K562 (cell line): ENCODE results near the gene MAPRE2. TPM values are rescaled to one million over a fixed set of nuclear protein-coding genes. Genes with fewer than 3 reads are reported as not detected.

Experiments used
- ATAC-seq: fragments of 200-7000 bp; cut with Tn5 transposase; 3 replicates; pipeline ENCODE4 v1.9.1; 2020; ENCODE audit warnings: moderate library complexity
- BruUV-seq: library from RNA; stranded (reverse); fragments of 400-500 nt; replicated peaks from 2 replicates; lab custom pipeline; 2021; lab: Mats Ljungman, UMichigan
- CTCF ChIA-PET: fragments of 300-600 bp; formaldehyde crosslinking; extraction: SDS; loops from one replicate; lab custom pipeline; 2021; ENCODE audit warnings: low intra/inter-chr PET ratio; lab: Yijun Ruan, JAX
- POLR2A ChIA-PET: fragments of 300-600, 350-650 bp; sonication (Branson Sonifier 250); formaldehyde crosslinking; extraction: SDS; loops from one replicate; lab custom pipeline; 2021; ENCODE audit warnings: antibody characterized with exemption, inconsistent platforms; lab: Yijun Ruan, JAX
- DNase-seq, 4 experiments: peaks; one replicate each; pipeline versions ENCODE4 v3.0.0 to v3.0.0-alpha.2; 2011 to 2018; ENCODE audit warnings: low spot score in 3 of 4, mixed read lengths in 3 of 4; ENCODE audit errors: extremely low read depth in 1 of 4
- FAIRE-seq: peaks from 2 replicates; lab custom pipeline; 2011; peaks lifted over from hg19 to GRCh38; lab: Jason Lieb, UNC
- H2AFZ ChIP-seq: 2 replicates; pipeline ENCODE4 v1.6.0; 2011; ENCODE audit warnings: low read depth, low read length, control low read depth, inconsistent platforms
- H3K27ac ChIP-seq: fragments of 200-600 bp; 3 replicates; pipeline ENCODE4 v1.8.0; 2011; ENCODE audit warnings: low read depth, mild to moderate bottlenecking, control low read depth, inconsistent platforms, low read length, moderate library complexity, mixed read lengths; ENCODE audit errors: extremely low read depth
- H3K27me3 ChIP-seq, 2 experiments: fragments of 300-600 bp in 1 of 2; 2 replicates in 1 of 2; 3 replicates in 1 of 2; pipeline versions ENCODE4 v1.6.0 to v1.8.0; 2011; ENCODE audit warnings: inconsistent platforms in 2 of 2, low read length in 2 of 2, mild to moderate bottlenecking in 1 of 2, mixed read lengths in 1 of 2, moderate library complexity in 1 of 2; ENCODE audit not compliant: control insufficient read depth in 2 of 2, insufficient read depth in 2 of 2
- H3K36me3 ChIP-seq: fragments of 300-600 bp; 3 replicates; pipeline ENCODE4 v1.8.0; 2011; ENCODE audit warnings: mild to moderate bottlenecking, low read length, inconsistent platforms; ENCODE audit not compliant: control insufficient read depth, insufficient read depth
- H3K4me1 ChIP-seq, 2 experiments: fragments of 200-600 bp in 1 of 2; replicated peaks in 1 of 2; 2 replicates in 1 of 2; 3 replicates in 1 of 2; pipeline versions ENCODE4 v1.5.1 to v1.8.0; 2011; ENCODE audit warnings: inconsistent platforms in 2 of 2, low read length in 2 of 2, mild to moderate bottlenecking in 1 of 2, mixed read lengths in 1 of 2, moderate library complexity in 1 of 2; ENCODE audit not compliant: control insufficient read depth in 2 of 2, insufficient read depth in 2 of 2
- H3K4me2 ChIP-seq: 2 replicates; pipeline ENCODE4 v1.6.1; 2011; ENCODE audit warnings: low read length, control low read depth, inconsistent platforms, mixed read lengths; ENCODE audit not compliant: insufficient read depth
- H3K4me3 ChIP-seq: fragments of 200-600 bp; sonication (generic), shearing (Covaris generic); 2 replicates; pipeline ENCODE4 v1.5.1; 2016; ENCODE audit warnings: control low read depth, inconsistent platforms
- H3K79me2 ChIP-seq: fragments of 200-600 bp; 3 replicates; pipeline ENCODE4 v1.8.0; 2011; ENCODE audit warnings: low read length, inconsistent platforms; ENCODE audit not compliant: control insufficient read depth, insufficient read depth
- H3K9ac ChIP-seq, 2 experiments: 2 replicates each; pipeline versions ENCODE4 v1.6.0 to v1.6.1; 2011; ENCODE audit warnings: low read depth in 2 of 2, low read length in 2 of 2, control low read depth in 1 of 2, inconsistent platforms in 1 of 2, mild to moderate bottlenecking in 1 of 2, mixed read lengths in 1 of 2; ENCODE audit not compliant: insufficient read depth in 1 of 2
- H3K9me1 ChIP-seq: one replicate; pipeline ENCODE4 v1.6.0; 2011; ENCODE audit warnings: inconsistent platforms, mild to moderate bottlenecking, low read length, moderate library complexity; ENCODE audit not compliant: control insufficient read depth, insufficient read depth
- H3K9me3 ChIP-seq: replicated peaks from 2 replicates; pipeline ENCODE4 v1.5.1; 2011; ENCODE audit warnings: low read depth, low read length, inconsistent platforms; ENCODE audit not compliant: control insufficient read depth, insufficient read depth
- H4K20me1 ChIP-seq: replicated peaks from 2 replicates; pipeline ENCODE4 v1.6.1; 2011; ENCODE audit warnings: low read length, inconsistent platforms, mixed read lengths; ENCODE audit not compliant: control insufficient read depth, insufficient read depth
- CBFA2T3 ChIP-seq: fragments of 450-650 bp; IDR thresholded peaks from 2 replicates; pipeline ENCODE4 v1.6.1; 2017
- DIDO1 ChIP-seq: fragments of 450-650 bp; IDR thresholded peaks from 2 replicates; pipeline ENCODE4 v1.6.1; 2016; ENCODE audit warnings: low read depth, missing biosample characterization, missing genetic modification characterization
- GATAD2A ChIP-seq: fragments of 450-650 bp; IDR thresholded peaks from 2 replicates; pipeline ENCODE4 v1.6.1; 2017
- HDAC6 ChIP-seq: IDR thresholded peaks from 2 replicates; pipeline ENCODE4 v1.6.1; 2012; ENCODE audit warnings: low read depth, mild to moderate bottlenecking, control low read depth, inconsistent platforms, low read length, moderate library complexity
- HOXB6 ChIP-seq: fragments of 250-450 bp; sonication (Bioruptor Pico); IDR thresholded peaks from 2 replicates; pipeline ENCODE4 v1.5.1; 2022; ENCODE audit warnings: mild to moderate bottlenecking, borderline replicate concordance
- IRF1 ChIP-seq: sonication (generic); formaldehyde crosslinking; IDR thresholded peaks from 2 replicates; pipeline ENCODE4 v1.8.0; 2022; ENCODE audit warnings: missing genetic modification reagents, mild to moderate bottlenecking, borderline replicate concordance
- MTA2 ChIP-seq: fragments of 450-650 bp; IDR thresholded peaks from 2 replicates; pipeline ENCODE4 v1.6.1; 2016; ENCODE audit warnings: low read depth
- PCBP1 ChIP-seq: fragments of 200-400 bp; formaldehyde crosslinking; IDR thresholded peaks from 2 replicates; pipeline ENCODE4 v1.6.1; 2018; ENCODE audit warnings: mild to moderate bottlenecking, low read depth, low read length; ENCODE audit not compliant: poor library complexity, severe bottlenecking
- POLR2A ChIP-seq: fragments of 450-650 bp; conservative IDR thresholded peaks from 2 replicates; pipeline ENCODE4 v1.6.1; 2016
- PTBP1 ChIP-seq: fragments of 200-400 bp; formaldehyde crosslinking; IDR thresholded peaks from 2 replicates; pipeline ENCODE4 v1.6.1; 2017; ENCODE audit warnings: low read depth, low read length
- RUNX1 ChIP-seq: sonication (generic); IDR thresholded peaks from 2 replicates; pipeline ENCODE4 v1.6.1; 2016; ENCODE audit warnings: antibody characterized with exemption, low read depth
- SRSF7 ChIP-seq: fragments of 200-400 bp; formaldehyde crosslinking; optimal IDR thresholded peaks from 2 replicates; pipeline ENCODE3; 2017; ENCODE audit warnings: mild to moderate bottlenecking, low read depth, low read length
- TAF1 ChIP-seq: IDR thresholded peaks from 2 replicates; pipeline ENCODE4 v1.6.1; 2011; ENCODE audit warnings: mild to moderate bottlenecking, low read length, moderate library complexity; ENCODE audit not compliant: insufficient read depth, control insufficient read depth, severe bottlenecking; ENCODE audit errors: extremely low read depth
- ZC3H8 ChIP-seq: fragments of 450-650 bp; IDR thresholded peaks from 2 replicates; pipeline ENCODE4 v1.6.1; 2017
- ZNF282 ChIP-seq: sonication (generic); formaldehyde crosslinking; IDR thresholded peaks from 2 replicates; pipeline ENCODE4 v1.8.1; 2023; ENCODE audit warnings: missing genetic modification reagents
- ZNF384 ChIP-seq: IDR thresholded peaks from 2 replicates; pipeline ENCODE4 v1.6.1; 2012; ENCODE audit warnings: low read depth, low read length, improper control_type of control experiment
- ZNF436 ChIP-seq: fragments of 250-450, 450-650 bp; sonication (Bioruptor Pico); formaldehyde crosslinking; IDR thresholded peaks from 2 replicates; pipeline ENCODE4 v1.7.0; 2020; ENCODE audit warnings: mild to moderate bottlenecking
- in situ Hi-C: fragments of 300-500 bp; cut with MboI; formaldehyde crosslinking; loops from 4 replicates; pipeline ENCODE4 v1.15.0; 2018; ENCODE audit warnings: inconsistent platforms, mixed read lengths
- intact Hi-C: fragments of 100-400 bp; cut with micrococcal nuclease; formaldehyde crosslinking; loops from 2 replicates; pipeline ENCODE4 v1.14.2; 2022
- polyA plus RNA-seq, 8 experiments: library from polyadenylated mRNA; depleted of rRNA in 4 of 8; stranded (reverse) in 5 of 8; unstranded in 3 of 8; fragments of >200 nt; fragmentation: Nextera tagmentation in 2 of 8; fragmentation: Illumina TruSeq in 1 of 8; extraction: Ambion mirVana in 2 of 8; extraction: Trizol in 1 of 8; gene quantifications; 2 replicates each; pipeline versions ENCODE4 v1.2.1 to v1.2.3, GENCODE V29; 2011 to 2014; ENCODE audit warnings: inconsistent platforms in 1 of 8, missing spikeins in 1 of 8
- total RNA-seq, 7 experiments: library from RNA; depleted of rRNA in 6 of 7; stranded (reverse); fragments of >200 nt in 6 of 7; fragmentation: Illumina TruSeq in 2 of 7; extraction: Trizol in 2 of 7; gene quantifications; 2 replicates each; pipeline versions ENCODE4 v1.2.1 to v1.2.3, GENCODE V29; 2011 to 2021; ENCODE audit warnings: low replicate concordance in 1 of 7
- TF ChIP-seq, protein P1 (sequence below): fragments of 200-800 bp; sonication (Bioruptor generic); IDR thresholded peaks from 2 replicates; pipeline ENCODE4 v1.6.1; 2016; ENCODE audit warnings: missing genetic modification characterization, missing compliant biosample characterization
- TF ChIP-seq, protein P2 (sequence below): fragments of 200-800 bp; sonication (Bioruptor generic); IDR thresholded peaks from 2 replicates; pipeline ENCODE4 v1.6.1; 2017; ENCODE audit warnings: missing genetic modification characterization, missing compliant biosample characterization

MAPRE2 gene
- total and polyA plus RNA-seq, 9 of the 15 experiments (the other 6 are each of a cell fraction or from before 2014, with no cell fraction given), result 32.3 to 70.7 (median 40.7) TPM

- Histone ChIP-seq H3K27ac (peak overlapping the region; percentile 34; the same call in 2 of the 3 replicates), H4K20me1 (no peaks in the 10 kb centered on the region), H3K4me3 (no peak overlapping the region), H3K4me2 (no peak overlapping the region), H3K36me3 (peaks cover 9% of the 10 kb centered on the region; the same call in 2 of the 3 replicates), H3K9ac (0 out of 4 replicates have a peak overlapping the region, but pooled peaks of 1 of the 2 experiments have one; percentile 1), H3K9me3 (peaks cover 6% of the 10 kb centered on the region; the same call in 1 of the 2 replicates), H3K4me1 (peaks cover 14 to 70% of the 10 kb centered on the region in 2 experiments; a peak in 4 of 5 replicates), H3K27me3 (no peaks in the 10 kb centered on the region), H2AFZ (no peak overlapping the region), H3K9me1 (no peaks in the 10 kb centered on the region), H3K79me2 (peaks cover 39% of the 10 kb centered on the region)
- in situ Hi-C loops (no loop called here), intact Hi-C loops (no loop called here)
- ChIA-PET CTCF (no interaction called here), POLR2A (interaction anchor here (0.8 to 1.5 kb wide), 4 partner anchors 11 to 82 kb away, joined by 3 to 7 read pairs (median 3); no protein-coding TSS in a partner anchor)
- BruUV-seq, result no TSS peak
- ATAC-seq (no peak), DNase-seq (no peak), FAIRE-seq (no peak)
- no peak for TF ChIP-seq PCBP1
- TF ChIP-seq IRF1, result no peak
- TF ChIP-seq HDAC6, result no peak
- TF ChIP-seq TAF1, result no peak
- no peak for TF ChIP-seq ZNF282 (CRISPR knock-in tag)
- TF ChIP-seq ZNF384, result no peak
- no peak for TF ChIP-seq POLR2A
- no peak for TF ChIP-seq PTBP1
- no peak for TF ChIP-seq CBFA2T3
- TF ChIP-seq, protein P1, sequence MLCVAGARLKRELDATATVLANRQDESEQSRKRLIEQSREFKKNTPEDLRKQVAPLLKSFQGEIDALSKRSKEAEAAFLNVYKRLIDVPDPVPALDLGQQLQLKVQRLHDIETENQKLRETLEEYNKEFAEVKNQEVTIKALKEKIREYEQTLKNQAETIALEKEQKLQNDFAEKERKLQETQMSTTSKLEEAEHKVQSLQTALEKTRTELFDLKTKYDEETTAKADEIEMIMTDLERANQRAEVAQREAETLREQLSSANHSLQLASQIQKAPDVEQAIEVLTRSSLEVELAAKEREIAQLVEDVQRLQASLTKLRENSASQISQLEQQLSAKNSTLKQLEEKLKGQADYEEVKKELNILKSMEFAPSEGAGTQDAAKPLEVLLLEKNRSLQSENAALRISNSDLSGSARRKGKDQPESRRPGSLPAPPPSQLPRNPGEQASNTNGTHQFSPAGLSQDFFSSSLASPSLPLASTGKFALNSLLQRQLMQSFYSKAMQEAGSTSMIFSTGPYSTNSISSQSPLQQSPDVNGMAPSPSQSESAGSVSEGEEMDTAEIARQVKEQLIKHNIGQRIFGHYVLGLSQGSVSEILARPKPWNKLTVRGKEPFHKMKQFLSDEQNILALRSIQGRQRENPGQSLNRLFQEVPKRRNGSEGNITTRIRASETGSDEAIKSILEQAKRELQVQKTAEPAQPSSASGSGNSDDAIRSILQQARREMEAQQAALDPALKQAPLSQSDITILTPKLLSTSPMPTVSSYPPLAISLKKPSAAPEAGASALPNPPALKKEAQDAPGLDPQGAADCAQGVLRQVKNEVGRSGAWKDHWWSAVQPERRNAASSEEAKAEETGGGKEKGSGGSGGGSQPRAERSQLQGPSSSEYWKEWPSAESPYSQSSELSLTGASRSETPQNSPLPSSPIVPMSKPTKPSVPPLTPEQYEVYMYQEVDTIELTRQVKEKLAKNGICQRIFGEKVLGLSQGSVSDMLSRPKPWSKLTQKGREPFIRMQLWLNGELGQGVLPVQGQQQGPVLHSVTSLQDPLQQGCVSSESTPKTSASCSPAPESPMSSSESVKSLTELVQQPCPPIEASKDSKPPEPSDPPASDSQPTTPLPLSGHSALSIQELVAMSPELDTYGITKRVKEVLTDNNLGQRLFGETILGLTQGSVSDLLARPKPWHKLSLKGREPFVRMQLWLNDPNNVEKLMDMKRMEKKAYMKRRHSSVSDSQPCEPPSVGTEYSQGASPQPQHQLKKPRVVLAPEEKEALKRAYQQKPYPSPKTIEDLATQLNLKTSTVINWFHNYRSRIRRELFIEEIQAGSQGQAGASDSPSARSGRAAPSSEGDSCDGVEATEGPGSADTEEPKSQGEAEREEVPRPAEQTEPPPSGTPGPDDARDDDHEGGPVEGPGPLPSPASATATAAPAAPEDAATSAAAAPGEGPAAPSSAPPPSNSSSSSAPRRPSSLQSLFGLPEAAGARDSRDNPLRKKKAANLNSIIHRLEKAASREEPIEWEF (CRISPR knock-in tag), result no peak
- no peak for TF ChIP-seq HOXB6 (CRISPR knock-in tag)
- no peak for TF ChIP-seq MTA2
- no peak for TF ChIP-seq RUNX1
- no peak for TF ChIP-seq GATAD2A
- TF ChIP-seq ZNF436 (CRISPR knock-in tag), result no peak
- TF ChIP-seq, protein P2, sequence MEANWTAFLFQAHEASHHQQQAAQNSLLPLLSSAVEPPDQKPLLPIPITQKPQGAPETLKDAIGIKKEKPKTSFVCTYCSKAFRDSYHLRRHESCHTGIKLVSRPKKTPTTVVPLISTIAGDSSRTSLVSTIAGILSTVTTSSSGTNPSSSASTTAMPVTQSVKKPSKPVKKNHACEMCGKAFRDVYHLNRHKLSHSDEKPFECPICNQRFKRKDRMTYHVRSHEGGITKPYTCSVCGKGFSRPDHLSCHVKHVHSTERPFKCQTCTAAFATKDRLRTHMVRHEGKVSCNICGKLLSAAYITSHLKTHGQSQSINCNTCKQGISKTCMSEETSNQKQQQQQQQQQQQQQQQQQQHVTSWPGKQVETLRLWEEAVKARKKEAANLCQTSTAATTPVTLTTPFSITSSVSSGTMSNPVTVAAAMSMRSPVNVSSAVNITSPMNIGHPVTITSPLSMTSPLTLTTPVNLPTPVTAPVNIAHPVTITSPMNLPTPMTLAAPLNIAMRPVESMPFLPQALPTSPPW (CRISPR knock-in tag), result no peak
- TF ChIP-seq SRSF7, result no peak
- TF ChIP-seq ZC3H8, result no peak
- TF ChIP-seq DIDO1 (tag), result no peak
Measured at GRCh38 chr18:35107216-35107615, 66.0 kb downstream of the MAPRE2 start.
